MCF 10A (cell line): ENCODE results near the gene TCL1A. TPM values are rescaled to one million over a fixed set of nuclear protein-coding genes. Genes with fewer than 3 reads are reported as not detected.

Source experiments
- BruUV-seq: library from RNA; stranded (reverse); fragments of 400-500 nt; replicated peaks from 2 replicates; lab custom pipeline; 2021; lab: Mats Ljungman, UMichigan
- CTCF ChIA-PET: fragments of 300-600 bp; sonication (Branson Sonifier 250); formaldehyde crosslinking; extraction: SDS; loops from one replicate; lab custom pipeline; 2021; ENCODE audit warnings: antibody characterized with exemption, inconsistent platforms; lab: Yijun Ruan, JAX
- POLR2A ChIA-PET: fragments of 300-600, 350-650 bp; sonication (Branson Sonifier 250); formaldehyde crosslinking; extraction: SDS; loops from one replicate; lab custom pipeline; 2020; ENCODE audit warnings: antibody characterized with exemption, inconsistent platforms; lab: Yijun Ruan, JAX
- DNase-seq: peaks from one replicate; pipeline ENCODE4 v3.0.0-alpha.2; 2018; ENCODE audit not compliant: unreplicated experiment
- H3K27ac Mint-ChIP-seq: one replicate; pipeline ENCODE4 v1.8.0; 2022; ENCODE audit warnings: mild to moderate bottlenecking, low read depth, mixed read lengths; ENCODE audit not compliant: unreplicated experiment
- H3K27me3 Mint-ChIP-seq: one replicate; pipeline ENCODE4 v1.8.0; 2022; ENCODE audit warnings: mixed read lengths; ENCODE audit not compliant: insufficient read depth, unreplicated experiment
- H3K36me3 Mint-ChIP-seq: one replicate; pipeline ENCODE4 v1.8.0; 2022; ENCODE audit warnings: mild to moderate bottlenecking, moderate library complexity, mixed read lengths; ENCODE audit not compliant: insufficient read depth, unreplicated experiment
- H3K4me1 Mint-ChIP-seq: one replicate; pipeline ENCODE4 v1.8.0; 2022; ENCODE audit warnings: mixed read lengths; ENCODE audit not compliant: insufficient read depth, unreplicated experiment
- H3K4me3 Mint-ChIP-seq: one replicate; pipeline ENCODE4 v1.8.0; 2022; ENCODE audit warnings: mild to moderate bottlenecking, moderate library complexity, mixed read lengths; ENCODE audit not compliant: unreplicated experiment
- H3K9me3 Mint-ChIP-seq: one replicate; pipeline ENCODE4 v1.8.0; 2022; ENCODE audit warnings: mixed read lengths; ENCODE audit not compliant: unreplicated experiment
- intact Hi-C: fragments of 100-400 bp; cut with micrococcal nuclease; formaldehyde crosslinking; loops from 2 replicates; pipeline ENCODE4 v1.14.1; 2022
- total RNA-seq: library from RNA; stranded (reverse); gene quantifications from 2 replicates; pipeline ENCODE4 v1.2.3, GENCODE V29; 2022
- TF ChIP-seq, protein P1 (sequence below): fragments of 200-600 bp; IDR thresholded peaks from one replicate; pipeline ENCODE4 v1.8.0; 2022; ENCODE audit warnings: antibody characterized with exemption, mild to moderate bottlenecking; ENCODE audit not compliant: unreplicated experiment

TCL1A gene
- total RNA-seq, 1 experiment from 2014 or later: not detected

DNA sequence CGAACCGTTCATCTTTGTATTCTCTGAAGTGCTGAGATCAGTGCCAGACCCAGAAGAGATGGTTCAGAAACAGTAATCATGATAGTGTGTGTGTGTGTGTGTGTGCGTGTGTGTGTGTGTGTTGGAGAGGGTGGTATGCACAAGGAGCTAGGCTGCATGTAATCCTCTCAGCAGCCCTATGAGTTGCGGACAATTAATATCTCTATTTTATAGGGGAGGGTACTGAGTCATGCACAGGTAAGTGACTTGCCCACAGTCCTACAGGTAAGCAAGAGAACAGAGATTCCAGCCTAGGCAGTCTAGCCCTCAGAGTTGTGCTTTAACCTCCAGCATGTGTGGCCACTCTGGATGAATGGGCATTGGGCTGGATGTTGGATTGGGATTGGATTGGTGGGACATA lies 27.9 kb upstream of the TCL1A start:
- Mint-ChIP-seq H3K4me1 (peaks cover 12% of the 10 kb centered on the region), H3K9me3 (peaks cover 7% of the 10 kb centered on the region), H3K27ac (no peak overlapping the region), H3K36me3 (no peaks in the 10 kb centered on the region), H3K4me3 (no peak overlapping the region), H3K27me3 (peaks cover 7% of the 10 kb centered on the region)
- intact Hi-C loops: no loop called here
- ChIA-PET POLR2A (interaction anchor here (0.8 to 1.2 kb wide), 3 partner anchors 11 to 345 kb away, joined by 3 to 5 read pairs (median 3); no protein-coding TSS in a partner anchor), CTCF (interaction anchor here (2.2 kb wide), 1 partner anchor 32 kb away, joined by 10 read pairs; no protein-coding TSS in a partner anchor)
- no TSS peak for BruUV-seq
- TF ChIP-seq, protein P1, sequence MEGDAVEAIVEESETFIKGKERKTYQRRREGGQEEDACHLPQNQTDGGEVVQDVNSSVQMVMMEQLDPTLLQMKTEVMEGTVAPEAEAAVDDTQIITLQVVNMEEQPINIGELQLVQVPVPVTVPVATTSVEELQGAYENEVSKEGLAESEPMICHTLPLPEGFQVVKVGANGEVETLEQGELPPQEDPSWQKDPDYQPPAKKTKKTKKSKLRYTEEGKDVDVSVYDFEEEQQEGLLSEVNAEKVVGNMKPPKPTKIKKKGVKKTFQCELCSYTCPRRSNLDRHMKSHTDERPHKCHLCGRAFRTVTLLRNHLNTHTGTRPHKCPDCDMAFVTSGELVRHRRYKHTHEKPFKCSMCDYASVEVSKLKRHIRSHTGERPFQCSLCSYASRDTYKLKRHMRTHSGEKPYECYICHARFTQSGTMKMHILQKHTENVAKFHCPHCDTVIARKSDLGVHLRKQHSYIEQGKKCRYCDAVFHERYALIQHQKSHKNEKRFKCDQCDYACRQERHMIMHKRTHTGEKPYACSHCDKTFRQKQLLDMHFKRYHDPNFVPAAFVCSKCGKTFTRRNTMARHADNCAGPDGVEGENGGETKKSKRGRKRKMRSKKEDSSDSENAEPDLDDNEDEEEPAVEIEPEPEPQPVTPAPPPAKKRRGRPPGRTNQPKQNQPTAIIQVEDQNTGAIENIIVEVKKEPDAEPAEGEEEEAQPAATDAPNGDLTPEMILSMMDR: no peak
- DNase-seq: no peak

DNA sequence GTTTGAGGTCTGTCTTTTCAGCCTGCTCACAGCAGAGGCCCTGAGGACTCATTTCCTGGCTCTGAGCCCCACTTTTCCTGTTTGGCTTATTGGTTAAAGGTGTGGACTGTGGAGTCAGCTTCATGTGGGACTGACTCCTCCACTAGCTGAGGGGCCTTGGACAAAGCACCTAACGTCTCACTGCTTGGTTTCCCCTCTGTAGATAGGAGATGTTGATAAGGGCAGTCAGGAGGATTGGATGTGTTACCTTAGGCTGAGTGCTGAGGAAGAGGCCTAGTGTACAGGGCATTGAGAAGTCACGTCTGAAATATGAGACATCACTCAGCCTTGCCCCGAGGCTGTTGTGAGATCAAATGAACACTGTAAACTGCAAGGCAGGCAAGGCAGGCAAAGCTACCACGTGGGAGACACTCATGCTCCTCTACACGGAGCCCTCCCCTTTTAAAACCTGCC lies 27.1 kb upstream of the TCL1A start:
- CTCF ChIA-PET: interaction anchor here (2.2 kb wide), 1 partner anchor 33 kb away, joined by 10 read pairs; no protein-coding TSS in a partner anchor
- peaks cover 15% of the 10 kb centered on the region for H3K27me3 Mint-ChIP-seq
- H3K9me3 Mint-ChIP-seq: peaks cover 7% of the 10 kb centered on the region
- peaks cover 12% of the 10 kb centered on the region for H3K4me1 Mint-ChIP-seq
- H3K27ac Mint-ChIP-seq: no peak overlapping the region
- POLR2A ChIA-PET: interaction anchor here (0.8 to 1.2 kb wide), 4 partner anchors 10 to 346 kb away, joined by 3 to 5 read pairs (median 3); no protein-coding TSS in a partner anchor
- TF ChIP-seq, protein P1: no peak
- H3K4me3 Mint-ChIP-seq: no peak overlapping the region
- intact Hi-C loops: no loop called here
- peak; percentile 74 for DNase-seq
- H3K36me3 Mint-ChIP-seq: no peaks in the 10 kb centered on the region
- BruUV-seq: no TSS peak

DNA sequence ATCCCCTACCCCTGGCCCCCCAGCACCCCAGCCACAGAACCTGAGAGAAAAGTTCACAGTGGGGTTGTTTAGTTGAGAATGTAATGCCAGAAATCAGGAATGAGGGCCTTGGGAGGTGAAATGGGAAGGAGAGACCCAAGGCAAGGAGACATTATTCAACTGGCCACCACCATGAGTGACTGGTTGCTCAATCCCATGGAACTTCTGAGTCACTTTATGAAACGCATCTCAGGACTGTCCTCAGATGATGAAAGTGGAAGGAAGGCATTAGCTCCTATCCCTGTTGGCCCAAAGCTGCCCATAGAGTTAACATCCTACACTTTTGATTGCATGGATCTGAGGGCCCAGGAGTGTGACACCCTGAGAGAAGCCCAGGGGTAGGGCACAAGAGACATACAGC lies 25.4 kb upstream of the TCL1A start:
- ChIA-PET POLR2A (no interaction called here), CTCF (no interaction called here)
- TF ChIP-seq, protein P1: no peak
- DNase-seq: peak; percentile 9
- H3K27me3 Mint-ChIP-seq: peaks cover 32% of the 10 kb centered on the region
- H3K9me3 Mint-ChIP-seq: peaks cover 7% of the 10 kb centered on the region
- peaks cover 12% of the 10 kb centered on the region for H3K4me1 Mint-ChIP-seq
- no peak overlapping the region for H3K4me3 Mint-ChIP-seq
- intact Hi-C loops: no loop called here
- no TSS peak for BruUV-seq
- no peaks in the 10 kb centered on the region for H3K36me3 Mint-ChIP-seq
- no peak overlapping the region for H3K27ac Mint-ChIP-seq

DNA sequence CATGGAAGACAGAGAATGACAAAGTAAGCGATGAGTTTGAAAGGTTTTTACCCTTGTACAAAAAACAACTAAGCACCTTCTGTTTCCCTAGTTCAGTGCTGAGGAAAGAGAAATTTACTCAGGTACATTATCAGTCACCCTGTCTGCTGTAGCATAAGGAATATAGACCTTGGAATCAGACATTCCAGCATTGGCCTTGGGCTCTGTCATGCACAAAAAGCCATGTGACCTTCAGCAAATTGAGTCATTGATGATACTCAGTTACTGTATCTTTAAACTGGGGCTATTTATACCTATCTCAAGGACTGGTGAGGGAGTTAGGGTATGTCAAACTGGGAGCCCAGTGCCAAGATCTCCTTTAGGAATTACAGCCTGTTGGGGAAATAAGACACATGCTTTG lies 19.3 kb upstream of the TCL1A start:
- Mint-ChIP-seq H3K4me3 (no peak overlapping the region), H3K36me3 (no peaks in the 10 kb centered on the region), H3K27me3 (peaks cover 74% of the 10 kb centered on the region), H3K27ac (no peak overlapping the region), H3K9me3 (no peaks in the 10 kb centered on the region), H3K4me1 (no peaks in the 10 kb centered on the region)
- POLR2A ChIA-PET: no interaction called here
- intact Hi-C loops: no loop called here
- CTCF ChIA-PET: no interaction called here
- TF ChIP-seq, protein P1: no peak
- no TSS peak for BruUV-seq
- DNase-seq: no peak
